HCT116 (cell line): ENCODE measurements around the gene SCRG1. TPM values are rescaled to one million over a fixed set of nuclear protein-coding genes. Genes with fewer than 3 reads are reported as not detected.
A peak's percentile ranks its signal among the peaks of the same experiment; 100 is the strongest.

Experiments
- ATAC-seq: fragments of 200-7000 bp; cut with Tn5 transposase; 2 replicates; pipeline ENCODE4 v1.9.1; 2020; ENCODE audit warnings: mild to moderate bottlenecking, moderate library complexity
- BruUV-seq: library from RNA; stranded (reverse); fragments of 400-500 nt; replicated peaks from 2 replicates; lab custom pipeline; 2021; lab: Mats Ljungman, UMichigan
- CTCF ChIA-PET: fragments of 300-600 bp; sonication (Branson Sonifier 250); formaldehyde crosslinking; loops from one replicate; lab custom pipeline; 2021; ENCODE audit warnings: antibody characterized with exemption; lab: Charles Lee
- POLR2A ChIA-PET: fragments of 300-600, 350-600 bp; sonication (Branson Sonifier 250); formaldehyde crosslinking; loops from one replicate; lab custom pipeline; 2021; ENCODE audit warnings: antibody characterized with exemption; lab: Charles Lee
- RAD21 ChIA-PET, 2 experiments: fragments of 300-600 bp; sonication (Branson Sonifier 250); formaldehyde crosslinking; loops; one replicate each; lab custom pipeline; 2023; ENCODE audit warnings: low total read pairs in 2 of 2; ENCODE audit not compliant: uncharacterized antibody in 2 of 2, unreplicated experiment in 2 of 2, low non-redundant PET in 1 of 2; lab: Charles Lee
- DNase-seq: peaks from one replicate; pipeline ENCODE4 v3.0.0-alpha.2; 2010; ENCODE audit warnings: low read depth, low spot score
- H2AFZ ChIP-seq: fragments of 200-600 bp; shearing (Covaris generic), sonication (generic); 2 replicates; pipeline ENCODE4 v1.6.1; 2017; ENCODE audit warnings: low read depth, mixed run types, mixed read lengths, antibody characterized with exemption, low read length; ENCODE audit not compliant: poor library complexity, severe bottlenecking
- H3K27ac ChIP-seq: 2 replicates; pipeline ENCODE4 v1.5.1; 2012; ENCODE audit warnings: low read depth, low read length
- H3K27me3 ChIP-seq: fragments of 200-600 bp; sonication (generic); 2 replicates; pipeline ENCODE4 v1.6.1; 2016; ENCODE audit warnings: mixed run types, low read length, mixed read lengths; ENCODE audit not compliant: insufficient read depth
- H3K36me3 ChIP-seq, 2 experiments: fragments of 200-500 bp in 1 of 2; fragments of 200-600 bp in 1 of 2; sonication (Bioruptor generic) in 1 of 2; sonication (generic) in 1 of 2; 2 replicates each; pipeline versions ENCODE4 v1.5.1 to v1.6.1; 2014 to 2016; ENCODE audit warnings: low read length in 2 of 2, inconsistent platforms in 1 of 2, mixed read lengths in 1 of 2, mixed run types in 1 of 2; ENCODE audit not compliant: insufficient read depth in 2 of 2, control insufficient read depth in 1 of 2
- H3K4me1 ChIP-seq, 2 experiments: fragments of 200-600 bp in 1 of 2; sonication (generic) in 1 of 2; 2 replicates each; pipeline versions ENCODE4 v1.5.1 to v1.6.1; 2012 to 2017; ENCODE audit warnings: low read length in 2 of 2, inconsistent platforms in 1 of 2, mild to moderate bottlenecking in 1 of 2, mixed read lengths in 1 of 2, mixed run types in 1 of 2, moderate library complexity in 1 of 2; ENCODE audit not compliant: insufficient read depth in 2 of 2, control insufficient read depth in 1 of 2
- H3K4me2 ChIP-seq: fragments of 200-600 bp; sonication (generic); 2 replicates; pipeline ENCODE4 v1.6.1; 2017; ENCODE audit warnings: mixed run types, low read length, mixed read lengths
- H3K4me3 ChIP-seq, 2 experiments: fragments of 200-600 bp in 1 of 2; sonication (generic) in 1 of 2; replicated peaks in 1 of 2; 2 replicates each; pipeline ENCODE4 v1.5.1; 2011 to 2016; ENCODE audit warnings: low read length in 2 of 2, control low read depth in 1 of 2, low read depth in 1 of 2, mild to moderate bottlenecking in 1 of 2, mixed read lengths in 1 of 2, mixed run types in 1 of 2
- H3K79me2 ChIP-seq: fragments of 200-600 bp; sonication (generic); 2 replicates; pipeline ENCODE4 v1.6.1; 2017; ENCODE audit warnings: mild to moderate bottlenecking, mixed run types, low read length, moderate library complexity, mixed read lengths; ENCODE audit not compliant: insufficient read depth
- H3K9ac ChIP-seq: fragments of 200-600 bp; sonication (generic); 2 replicates; pipeline ENCODE4 v1.6.1; 2016; ENCODE audit warnings: low read length, mixed read lengths
- H3K9me2 ChIP-seq: fragments of 200-600 bp; sonication (generic), shearing (Covaris generic); 2 replicates; pipeline ENCODE4 v1.6.1; 2017; ENCODE audit warnings: mixed run types, mild to moderate bottlenecking, moderate library complexity; ENCODE audit not compliant: insufficient read depth
- H3K9me3 ChIP-seq, 2 experiments: fragments of 200-500 bp in 1 of 2; fragments of 200-600 bp in 1 of 2; sonication (Bioruptor generic) in 1 of 2; sonication (generic) in 1 of 2; 2 replicates each; pipeline ENCODE4 v1.6.1; 2014 to 2017; ENCODE audit warnings: low read length in 2 of 2, mixed read lengths in 2 of 2, inconsistent platforms in 1 of 2, low read depth in 1 of 2, mild to moderate bottlenecking in 1 of 2, mixed run types in 1 of 2, moderate library complexity in 1 of 2; ENCODE audit not compliant: control insufficient read depth in 1 of 2, insufficient read depth in 1 of 2
- H4K20me1 ChIP-seq: fragments of 200-600 bp; sonication (generic), shearing (Covaris generic); 2 replicates; pipeline ENCODE4 v1.6.1; 2017; ENCODE audit warnings: mixed run types, mild to moderate bottlenecking, moderate library complexity; ENCODE audit not compliant: insufficient read depth
- FOSL1 ChIP-seq: IDR thresholded peaks from 2 replicates; pipeline ENCODE4 v1.6.1; 2012; ENCODE audit warnings: low read depth
- RAD21 ChIP-seq: IDR thresholded peaks from 2 replicates; pipeline ENCODE4 v1.6.1; 2012; ENCODE audit warnings: low read depth, mild to moderate bottlenecking
- SIN3A ChIP-seq: IDR thresholded peaks from 2 replicates; pipeline ENCODE4 v1.6.1; 2012; ENCODE audit warnings: low read depth
- intact Hi-C: fragments of 100-400 bp; cut with micrococcal nuclease; formaldehyde crosslinking; loops from 2 replicates; pipeline ENCODE4 v1.10.0; 2022
- total RNA-seq: library from RNA; stranded (reverse); gene quantifications from one replicate; pipeline ENCODE4 v1.2.1, GENCODE V29; 2021; ENCODE audit not compliant: unreplicated experiment
- TF ChIP-seq, protein P1 (sequence below): IDR thresholded peaks from 2 replicates; pipeline ENCODE4 v1.6.1; 2011; ENCODE audit warnings: mild to moderate bottlenecking, low read length, moderate library complexity; ENCODE audit not compliant: insufficient replicate concordance; ENCODE audit errors: extremely low read depth
- TF ChIP-seq, protein P2 (sequence below), 3 experiments: fragments of 200-600 bp in 1 of 3; sonication (generic) in 1 of 3; IDR thresholded peaks in 2 of 3; conservative IDR thresholded peaks in 1 of 3; 2 replicates each; pipeline ENCODE4 v1.5.1; 2012 to 2017; ENCODE audit warnings: low read depth in 2 of 3, low read length in 2 of 3, antibody characterized with exemption in 1 of 3, borderline replicate concordance in 1 of 3, control low read depth in 1 of 3, mild to moderate bottlenecking in 1 of 3, mixed read lengths in 1 of 3, mixed run types in 1 of 3, moderate library complexity in 1 of 3; ENCODE audit not compliant: insufficient read depth in 1 of 3
- TF ChIP-seq, protein P3 (sequence below): IDR thresholded peaks from 2 replicates; pipeline ENCODE4 v1.6.1; 2012
- TF ChIP-seq, protein P4 (sequence below): IDR thresholded peaks from 2 replicates; pipeline ENCODE4 v1.6.1; 2012; ENCODE audit warnings: low read depth
- TF ChIP-seq, protein P5 (sequence below): IDR thresholded peaks from 2 replicates; pipeline ENCODE4 v1.6.1; 2012

Gene SCRG1
- total RNA-seq, 1 experiment from 2014 or later, result not detected

DNA sequence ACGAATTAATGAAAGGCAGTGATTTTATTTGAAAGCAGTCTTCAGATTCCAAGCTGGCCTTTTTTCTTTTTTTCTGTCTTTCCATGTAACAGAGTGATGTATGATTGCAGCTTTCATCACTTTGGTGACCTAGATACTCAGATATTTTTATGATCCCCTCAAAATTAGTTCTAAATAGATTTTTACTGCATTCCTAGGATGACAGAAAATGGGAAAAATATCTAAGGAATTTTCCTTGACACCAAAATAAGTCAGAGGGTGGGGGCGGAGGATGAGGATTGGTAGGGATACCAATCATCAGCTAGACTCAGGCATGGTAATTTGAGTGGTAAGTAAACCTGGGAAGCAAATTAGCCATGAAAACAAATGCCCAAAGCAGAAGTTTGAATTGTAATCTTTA is 52.8 kb downstream of the SCRG1 start:
- no peak for ATAC-seq
- H3K27ac ChIP-seq, result no peak overlapping the region
- intact Hi-C loops, result no loop called here
- CTCF ChIA-PET, result interaction anchor here (0.9 kb wide), 1 partner anchor 27 kb away, joined by 3 read pairs; no protein-coding TSS in a partner anchor
- no peak overlapping the region for H2AFZ ChIP-seq
- DNase-seq, result no peak
- H3K36me3 ChIP-seq, result no peaks in the 10 kb centered on the region
- H3K79me2 ChIP-seq, result no peaks in the 10 kb centered on the region
- POLR2A ChIA-PET, result interaction anchor here (4.1 kb wide), 1 partner anchor 11 kb away, joined by 12 read pairs; the partner anchor contains the start of gene HMGB2
- no peak overlapping the region for H3K9ac ChIP-seq
- peak overlapping the region; percentile 31; the same call in 1 of the 2 replicates for H3K4me2 ChIP-seq
- RAD21 ChIA-PET, result no interaction called here
- H3K4me3 ChIP-seq, result no peak overlapping the region
- no peaks in the 10 kb centered on the region for H4K20me1 ChIP-seq
- no peaks in the 10 kb centered on the region for H3K9me2 ChIP-seq
- H3K27me3 ChIP-seq, result no peaks in the 10 kb centered on the region
- H3K9me3 ChIP-seq, result 0 out of 4 replicates have a peak, but pooled peaks cover 0 to 4% of the 10 kb centered on the region in 2 experiments
- H3K4me1 ChIP-seq, result peaks cover 0 to 7% of the 10 kb centered on the region in 2 experiments; a peak in 1 of 4 replicates
- TF ChIP-seq, protein P1, sequence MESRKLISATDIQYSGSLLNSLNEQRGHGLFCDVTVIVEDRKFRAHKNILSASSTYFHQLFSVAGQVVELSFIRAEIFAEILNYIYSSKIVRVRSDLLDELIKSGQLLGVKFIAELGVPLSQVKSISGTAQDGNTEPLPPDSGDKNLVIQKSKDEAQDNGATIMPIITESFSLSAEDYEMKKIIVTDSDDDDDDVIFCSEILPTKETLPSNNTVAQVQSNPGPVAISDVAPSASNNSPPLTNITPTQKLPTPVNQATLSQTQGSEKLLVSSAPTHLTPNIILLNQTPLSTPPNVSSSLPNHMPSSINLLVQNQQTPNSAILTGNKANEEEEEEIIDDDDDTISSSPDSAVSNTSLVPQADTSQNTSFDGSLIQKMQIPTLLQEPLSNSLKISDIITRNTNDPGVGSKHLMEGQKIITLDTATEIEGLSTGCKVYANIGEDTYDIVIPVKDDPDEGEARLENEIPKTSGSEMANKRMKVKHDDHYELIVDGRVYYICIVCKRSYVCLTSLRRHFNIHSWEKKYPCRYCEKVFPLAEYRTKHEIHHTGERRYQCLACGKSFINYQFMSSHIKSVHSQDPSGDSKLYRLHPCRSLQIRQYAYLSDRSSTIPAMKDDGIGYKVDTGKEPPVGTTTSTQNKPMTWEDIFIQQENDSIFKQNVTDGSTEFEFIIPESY, result no peak
- TF ChIP-seq, protein P2, sequence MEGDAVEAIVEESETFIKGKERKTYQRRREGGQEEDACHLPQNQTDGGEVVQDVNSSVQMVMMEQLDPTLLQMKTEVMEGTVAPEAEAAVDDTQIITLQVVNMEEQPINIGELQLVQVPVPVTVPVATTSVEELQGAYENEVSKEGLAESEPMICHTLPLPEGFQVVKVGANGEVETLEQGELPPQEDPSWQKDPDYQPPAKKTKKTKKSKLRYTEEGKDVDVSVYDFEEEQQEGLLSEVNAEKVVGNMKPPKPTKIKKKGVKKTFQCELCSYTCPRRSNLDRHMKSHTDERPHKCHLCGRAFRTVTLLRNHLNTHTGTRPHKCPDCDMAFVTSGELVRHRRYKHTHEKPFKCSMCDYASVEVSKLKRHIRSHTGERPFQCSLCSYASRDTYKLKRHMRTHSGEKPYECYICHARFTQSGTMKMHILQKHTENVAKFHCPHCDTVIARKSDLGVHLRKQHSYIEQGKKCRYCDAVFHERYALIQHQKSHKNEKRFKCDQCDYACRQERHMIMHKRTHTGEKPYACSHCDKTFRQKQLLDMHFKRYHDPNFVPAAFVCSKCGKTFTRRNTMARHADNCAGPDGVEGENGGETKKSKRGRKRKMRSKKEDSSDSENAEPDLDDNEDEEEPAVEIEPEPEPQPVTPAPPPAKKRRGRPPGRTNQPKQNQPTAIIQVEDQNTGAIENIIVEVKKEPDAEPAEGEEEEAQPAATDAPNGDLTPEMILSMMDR (IDR thresholded peaks at IDR 0.05 in 2 of 3, conservative IDR thresholded peaks at IDR 0.05 in 1 of 3; ENCODE audit: borderline replicate concordance in 1 of 3, insufficient read depth in 1 of 3, low read depth in 2 of 3, low read length in 2 of 3), result no peak
- TF ChIP-seq SIN3A (no peak), RAD21 (no peak), FOSL1 (no peak)
- TF ChIP-seq, protein P3, sequence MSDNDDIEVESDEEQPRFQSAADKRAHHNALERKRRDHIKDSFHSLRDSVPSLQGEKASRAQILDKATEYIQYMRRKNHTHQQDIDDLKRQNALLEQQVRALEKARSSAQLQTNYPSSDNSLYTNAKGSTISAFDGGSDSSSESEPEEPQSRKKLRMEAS, result no peak
- TF ChIP-seq, protein P4, sequence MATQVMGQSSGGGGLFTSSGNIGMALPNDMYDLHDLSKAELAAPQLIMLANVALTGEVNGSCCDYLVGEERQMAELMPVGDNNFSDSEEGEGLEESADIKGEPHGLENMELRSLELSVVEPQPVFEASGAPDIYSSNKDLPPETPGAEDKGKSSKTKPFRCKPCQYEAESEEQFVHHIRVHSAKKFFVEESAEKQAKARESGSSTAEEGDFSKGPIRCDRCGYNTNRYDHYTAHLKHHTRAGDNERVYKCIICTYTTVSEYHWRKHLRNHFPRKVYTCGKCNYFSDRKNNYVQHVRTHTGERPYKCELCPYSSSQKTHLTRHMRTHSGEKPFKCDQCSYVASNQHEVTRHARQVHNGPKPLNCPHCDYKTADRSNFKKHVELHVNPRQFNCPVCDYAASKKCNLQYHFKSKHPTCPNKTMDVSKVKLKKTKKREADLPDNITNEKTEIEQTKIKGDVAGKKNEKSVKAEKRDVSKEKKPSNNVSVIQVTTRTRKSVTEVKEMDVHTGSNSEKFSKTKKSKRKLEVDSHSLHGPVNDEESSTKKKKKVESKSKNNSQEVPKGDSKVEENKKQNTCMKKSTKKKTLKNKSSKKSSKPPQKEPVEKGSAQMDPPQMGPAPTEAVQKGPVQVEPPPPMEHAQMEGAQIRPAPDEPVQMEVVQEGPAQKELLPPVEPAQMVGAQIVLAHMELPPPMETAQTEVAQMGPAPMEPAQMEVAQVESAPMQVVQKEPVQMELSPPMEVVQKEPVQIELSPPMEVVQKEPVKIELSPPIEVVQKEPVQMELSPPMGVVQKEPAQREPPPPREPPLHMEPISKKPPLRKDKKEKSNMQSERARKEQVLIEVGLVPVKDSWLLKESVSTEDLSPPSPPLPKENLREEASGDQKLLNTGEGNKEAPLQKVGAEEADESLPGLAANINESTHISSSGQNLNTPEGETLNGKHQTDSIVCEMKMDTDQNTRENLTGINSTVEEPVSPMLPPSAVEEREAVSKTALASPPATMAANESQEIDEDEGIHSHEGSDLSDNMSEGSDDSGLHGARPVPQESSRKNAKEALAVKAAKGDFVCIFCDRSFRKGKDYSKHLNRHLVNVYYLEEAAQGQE, result no peak
- TF ChIP-seq, protein P5, sequence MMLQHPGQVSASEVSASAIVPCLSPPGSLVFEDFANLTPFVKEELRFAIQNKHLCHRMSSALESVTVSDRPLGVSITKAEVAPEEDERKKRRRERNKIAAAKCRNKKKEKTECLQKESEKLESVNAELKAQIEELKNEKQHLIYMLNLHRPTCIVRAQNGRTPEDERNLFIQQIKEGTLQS, result no peak
- BruUV-seq, result no TSS peak
